Kidney glomerular epithelial cell (primary cell): Measurements from ENCODE around the gene DIS3L2.
"Not testable (repeated sequence)": the region's sequence is repeated elsewhere in the genome, so short reads cannot be mapped to it uniquely, and the experiment has no call there.

ENCODE experiments used
- DNase-seq: peaks from one replicate; lab custom pipeline; 2025; lab: John Stamatoyannopoulos, UW

The DIS3L2 gene

DNA sequence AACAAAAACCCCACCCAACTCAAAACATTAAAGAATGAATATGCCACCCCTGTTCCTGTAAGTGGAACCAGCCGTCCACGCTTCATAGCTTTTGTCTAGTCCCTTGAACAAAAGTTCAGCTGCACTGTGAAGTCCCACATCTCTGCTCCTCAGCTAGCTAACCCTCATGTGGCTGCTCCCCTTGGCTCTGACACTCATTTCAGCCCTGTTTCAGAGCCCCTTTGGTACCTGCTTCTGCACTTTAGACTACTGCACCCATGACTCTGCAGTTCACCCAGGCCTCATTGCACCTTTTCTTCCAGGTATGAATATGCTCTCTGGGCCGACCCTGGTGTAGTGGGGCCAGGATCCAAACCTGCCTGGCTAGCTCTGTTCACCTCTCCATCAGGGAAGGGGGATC, 155.3 kb downstream of the DIS3L2 start:
- no peak for DNase-seq

DNA sequence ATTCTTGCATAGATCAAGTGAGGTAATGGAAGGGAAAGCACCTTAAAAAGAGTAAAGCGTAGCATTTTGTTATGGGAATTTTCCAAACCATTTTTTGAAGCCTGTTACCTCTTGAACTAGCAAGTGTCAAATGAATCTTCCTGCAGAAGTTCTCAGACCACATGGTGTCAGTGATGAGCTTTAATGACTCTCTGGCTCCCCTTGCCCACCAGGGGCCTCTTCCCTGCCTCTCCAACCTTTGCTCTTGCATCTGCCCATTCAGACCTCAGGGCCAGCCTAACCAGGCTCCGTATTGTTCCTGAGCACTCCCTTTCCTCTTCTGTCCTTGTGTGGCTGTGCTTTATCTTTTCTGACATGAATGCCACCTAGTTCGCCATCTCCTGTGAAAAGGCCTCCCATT, 155.9 kb downstream of the DIS3L2 start:
- DNase-seq = no peak

DNA sequence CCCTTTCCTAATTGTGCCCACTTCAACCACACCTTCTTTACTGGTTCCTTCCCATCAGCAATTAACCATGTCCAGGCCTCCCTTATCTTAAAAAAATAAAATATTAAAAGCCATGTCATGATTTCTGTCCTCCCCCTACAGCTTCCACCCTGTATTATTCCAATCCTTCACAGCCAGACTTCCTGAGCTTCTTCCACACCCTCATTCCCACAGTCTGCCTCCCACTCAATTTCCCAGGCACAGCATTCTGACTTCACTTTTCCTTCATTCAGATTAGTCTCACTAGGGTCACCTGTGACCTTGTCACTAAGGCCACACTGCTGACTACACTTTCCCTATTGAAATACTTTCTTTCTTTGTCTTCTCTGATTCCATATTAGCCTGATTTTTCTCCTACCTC, 159.4 kb downstream of the DIS3L2 start:
- DNase-seq = peak; percentile 9

DNA sequence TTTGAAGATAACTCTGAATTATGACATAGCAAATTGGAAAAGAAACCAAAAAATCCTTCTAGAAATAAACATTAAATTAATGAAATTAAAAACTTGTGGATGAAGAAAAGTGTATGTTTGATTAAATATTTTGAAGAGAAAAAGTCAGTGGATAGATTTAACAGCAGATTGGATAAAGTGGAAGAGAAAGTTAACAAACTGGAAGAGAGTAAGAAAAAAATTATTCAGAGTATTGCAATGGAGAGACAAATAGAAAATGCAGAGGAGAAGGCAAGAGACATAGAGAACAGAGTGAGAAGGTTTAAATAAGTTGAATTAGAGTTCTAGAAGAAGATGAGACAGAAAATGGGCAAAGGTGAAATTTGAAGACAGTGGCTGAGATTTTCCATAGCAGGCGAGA, 162.8 kb downstream of the DIS3L2 start:
- DNase-seq = no peak

DNA sequence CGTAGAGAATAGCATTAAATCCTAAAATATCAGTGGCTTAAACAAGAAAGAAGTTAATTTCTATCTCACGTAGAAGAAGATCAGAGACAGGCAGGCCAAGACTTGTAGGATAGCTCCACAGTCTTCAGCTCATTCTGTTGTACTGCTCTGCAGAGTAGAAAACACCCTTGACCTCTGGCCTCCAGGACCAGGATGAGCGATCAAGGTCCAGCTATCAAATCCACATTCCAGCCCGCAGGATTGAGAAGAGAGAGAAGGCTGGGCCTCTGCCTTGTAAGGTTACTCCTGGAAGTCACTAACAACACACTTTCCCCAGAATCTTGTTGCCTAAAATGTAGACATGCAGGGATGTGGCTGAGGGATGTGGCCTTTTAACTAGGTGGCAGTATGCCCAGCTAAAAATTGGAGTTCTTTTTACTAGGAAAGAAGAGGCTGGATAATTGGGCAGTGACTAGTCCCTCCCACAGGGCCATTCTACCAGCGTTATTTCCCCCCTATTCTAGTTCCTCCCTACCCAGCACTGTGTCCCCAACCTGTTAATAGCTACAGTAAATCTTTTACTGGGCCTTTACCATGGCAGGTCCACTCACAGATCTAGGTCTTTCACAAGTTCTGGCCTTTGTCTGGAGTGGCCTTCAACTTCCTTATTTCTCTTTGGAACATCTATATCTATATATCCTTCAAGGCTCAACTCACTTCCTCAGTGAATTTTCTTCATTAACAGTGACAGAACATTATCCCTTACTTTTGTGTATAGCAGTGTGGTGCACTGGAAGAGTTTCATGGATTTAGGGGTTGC, 165.0 kb downstream of the DIS3L2 start:
- no peak for DNase-seq

DNA sequence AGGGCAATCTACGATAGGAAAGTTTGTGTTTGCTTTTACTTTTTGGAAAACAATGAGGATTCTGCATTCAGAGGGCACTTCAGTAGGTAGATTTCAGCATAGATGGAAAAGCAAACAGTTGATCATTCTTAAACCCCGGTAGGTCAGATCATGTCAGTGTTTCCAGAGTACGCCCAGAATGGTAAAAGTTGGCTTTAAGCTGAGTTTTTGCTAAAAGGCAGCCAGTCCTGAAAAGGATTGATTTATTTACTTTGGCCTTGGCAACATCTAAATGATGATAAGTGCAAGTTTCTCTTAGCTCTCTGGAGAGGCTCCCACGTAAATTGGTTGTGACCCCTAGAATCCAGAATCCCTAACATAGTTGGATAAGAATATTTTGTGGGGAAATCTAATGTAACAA, 168.0 kb downstream of the DIS3L2 start:
- DNase-seq = no peak

DNA sequence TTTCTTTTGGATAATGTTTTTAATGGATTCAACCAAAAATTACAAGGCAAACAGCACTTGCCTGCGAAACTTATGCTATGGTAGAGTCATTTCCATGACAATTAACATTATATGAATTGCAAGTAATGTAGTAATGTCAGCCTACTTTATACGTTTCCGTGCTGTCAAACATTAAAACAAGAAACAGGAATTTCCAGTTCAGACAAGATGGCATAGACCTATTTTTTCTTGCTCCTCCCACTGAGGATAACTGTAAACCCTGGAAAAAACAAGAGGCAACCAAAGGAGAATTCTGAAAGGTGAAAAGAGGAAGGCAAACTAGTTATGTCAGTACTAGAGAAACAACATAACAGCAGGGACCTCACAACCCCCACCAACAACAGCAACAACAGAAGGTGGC, 170.7 kb downstream of the DIS3L2 start:
- no peak for DNase-seq

DNA sequence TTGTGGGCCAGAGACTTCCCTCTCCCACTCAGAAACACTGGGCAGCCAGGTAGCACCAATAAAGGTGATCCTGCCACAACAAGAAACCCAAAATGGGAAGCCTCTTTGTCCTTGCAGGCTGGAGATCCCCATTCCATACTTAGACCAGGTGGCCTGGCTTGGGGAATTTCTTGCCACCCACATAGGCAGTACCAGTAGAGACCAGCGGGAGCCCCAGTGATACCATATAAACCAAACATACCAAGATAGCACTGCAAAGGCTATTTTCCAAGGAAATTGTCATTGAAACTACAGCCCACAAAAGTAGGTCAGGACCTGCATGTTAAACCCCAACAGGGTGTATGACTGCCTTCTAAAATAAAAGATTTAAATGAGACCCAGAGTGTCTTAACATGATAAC, 171.6 kb downstream of the DIS3L2 start:
- DNase-seq = no peak

DNA sequence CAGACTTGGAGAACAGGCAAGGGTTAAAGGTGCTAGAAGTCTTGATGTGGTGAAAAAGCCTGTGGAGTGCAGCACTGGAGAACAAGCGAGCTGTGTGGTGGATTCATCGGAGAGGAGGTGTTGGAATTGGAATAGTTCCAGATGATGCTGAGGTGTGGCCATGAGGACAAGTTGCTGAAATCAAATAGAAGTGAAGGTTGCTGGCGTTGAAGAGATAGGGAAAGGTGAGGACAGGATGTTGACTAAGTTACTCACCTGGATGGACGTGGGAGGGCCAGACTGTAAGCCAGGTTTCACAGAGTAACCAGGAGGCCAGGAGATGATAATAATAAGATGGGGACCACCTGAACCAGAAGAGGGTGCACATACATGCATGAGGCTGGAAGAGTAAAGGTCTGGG, 173.4 kb downstream of the DIS3L2 start:
- DNase-seq = no peak

DNA sequence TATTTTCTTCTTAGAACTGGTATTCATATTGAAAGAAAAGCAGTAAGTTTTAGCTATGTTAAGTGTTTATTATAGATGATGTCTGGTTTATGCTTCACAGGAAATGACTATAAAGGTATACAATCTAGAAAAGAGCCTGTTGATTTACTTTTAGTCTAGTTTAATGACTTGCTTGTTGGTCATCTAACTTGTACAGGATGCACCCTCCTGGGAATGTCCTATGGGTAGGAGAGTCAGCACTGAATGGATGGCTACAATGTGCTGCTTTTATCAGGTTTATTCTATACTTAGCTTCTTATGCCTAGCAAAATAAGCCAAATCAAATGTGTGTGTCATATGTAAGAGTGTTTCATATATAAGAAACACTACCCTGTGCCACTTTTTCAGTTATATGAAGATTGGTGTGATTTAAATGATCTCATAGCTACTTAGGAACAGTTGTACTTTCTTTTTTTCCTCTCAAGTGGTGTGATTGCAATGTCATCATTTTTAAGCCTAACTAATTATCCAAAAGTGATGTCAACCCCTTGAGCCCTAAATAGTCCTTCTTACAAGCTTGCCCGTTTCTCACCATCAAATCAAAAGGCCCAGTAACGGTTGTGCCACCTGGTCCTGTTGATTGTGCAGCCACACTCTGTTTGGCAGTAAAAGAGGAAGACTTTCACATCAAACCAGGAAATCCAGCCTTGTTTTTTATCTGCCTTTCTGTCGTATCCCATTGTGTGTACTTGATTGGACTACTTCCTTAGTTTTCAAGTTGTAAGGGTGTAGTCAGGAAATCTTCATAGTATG, 176.0 kb downstream of the DIS3L2 start:
- no peak for DNase-seq

DNA sequence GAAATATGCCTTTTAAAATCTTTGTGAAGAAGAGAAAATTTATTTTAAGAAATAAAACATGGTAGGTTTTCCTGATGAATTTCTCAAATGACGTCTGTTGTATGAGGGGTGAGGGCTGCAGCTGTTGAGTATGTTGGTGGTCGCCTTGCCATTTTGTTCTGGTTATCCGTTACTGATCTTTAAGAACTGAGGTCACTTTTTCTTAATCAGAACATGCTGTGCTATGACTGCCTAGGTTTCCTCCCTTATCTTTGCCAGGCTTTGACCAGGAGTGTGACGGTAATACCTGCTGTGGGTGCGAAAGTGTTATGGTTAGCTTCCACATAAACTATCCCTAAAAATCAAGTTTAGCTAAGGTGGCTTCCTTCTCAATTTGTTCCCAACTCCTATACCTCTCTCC, 176.9 kb downstream of the DIS3L2 start:
- DNase-seq = no peak

DNA sequence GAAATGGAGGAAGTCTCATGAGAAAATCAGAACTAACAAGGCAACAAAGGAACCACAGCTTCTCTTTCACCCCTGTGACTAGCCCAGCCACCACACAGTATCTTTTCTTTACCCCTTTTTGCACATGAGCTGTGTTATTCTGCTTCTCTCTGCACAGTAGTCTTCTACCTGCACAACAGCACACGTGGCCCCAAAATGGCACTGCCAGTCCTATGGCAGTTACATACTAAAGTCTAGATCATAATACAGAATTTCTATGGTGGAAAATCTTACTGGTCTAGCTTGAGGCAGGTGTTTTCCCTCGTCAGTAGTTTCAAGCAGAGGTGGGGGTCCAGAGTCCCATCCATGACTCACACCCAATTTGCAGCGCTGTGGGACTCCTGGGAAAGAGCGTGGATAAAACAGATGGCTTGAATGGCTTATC, 177.7 kb downstream of the DIS3L2 start:
- DNase-seq = no peak

DNA sequence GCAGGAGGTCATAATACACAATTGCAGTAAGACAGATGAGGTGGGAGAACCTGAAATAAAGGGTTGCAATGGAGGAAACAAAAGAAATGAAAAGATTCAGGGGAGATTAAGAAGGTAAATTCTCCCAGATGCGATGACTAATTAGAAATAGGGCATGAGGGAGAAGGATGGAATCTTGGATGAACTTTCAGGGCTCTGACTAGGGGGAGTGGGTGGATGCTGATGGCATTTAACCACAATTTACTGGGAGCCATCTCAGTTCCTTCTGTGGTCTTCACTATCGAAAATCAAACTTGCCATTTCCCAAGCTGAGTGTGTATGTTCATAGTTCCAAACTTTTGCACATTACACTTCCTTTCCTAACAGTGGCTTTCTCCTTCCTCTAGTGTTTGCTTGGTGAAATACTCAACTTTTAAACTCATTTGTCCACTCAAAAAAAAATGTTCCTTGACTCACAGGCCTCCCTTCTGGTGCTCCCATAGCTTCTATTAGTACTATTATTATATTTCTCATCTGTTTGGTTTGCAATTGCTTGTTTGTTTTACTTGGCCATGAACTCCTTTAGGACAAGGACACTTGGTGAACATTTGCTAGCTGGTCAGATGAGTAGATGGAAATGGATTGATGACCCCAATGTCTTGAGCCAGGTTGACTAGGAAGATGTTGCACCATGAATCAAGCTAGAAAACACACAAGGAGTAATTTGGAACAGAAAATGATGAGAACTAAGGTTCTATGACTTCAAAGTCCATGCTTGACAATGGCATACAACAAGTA, 178.5 kb downstream of the DIS3L2 start:
- DNase-seq = no peak

DNA sequence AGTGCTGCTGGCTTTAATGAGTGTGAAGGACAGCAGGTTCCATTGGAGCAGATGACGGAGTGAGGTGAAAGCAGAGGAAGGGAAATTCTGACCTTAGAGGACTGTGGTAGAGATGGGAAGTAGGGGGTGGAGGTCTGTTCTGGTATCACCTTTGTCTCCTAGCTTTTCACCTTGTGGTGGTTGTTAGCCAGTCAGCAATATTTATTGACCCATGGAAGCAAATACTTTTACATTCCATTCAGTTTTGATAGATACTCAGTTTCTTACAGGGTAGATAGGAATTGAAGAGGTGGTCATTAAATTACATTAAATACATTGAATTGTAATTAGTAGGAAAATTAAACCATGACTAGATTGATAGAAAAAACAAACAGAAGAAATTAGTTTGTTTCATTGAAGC, 180.1 kb downstream of the DIS3L2 start:
- DNase-seq = no peak

DNA sequence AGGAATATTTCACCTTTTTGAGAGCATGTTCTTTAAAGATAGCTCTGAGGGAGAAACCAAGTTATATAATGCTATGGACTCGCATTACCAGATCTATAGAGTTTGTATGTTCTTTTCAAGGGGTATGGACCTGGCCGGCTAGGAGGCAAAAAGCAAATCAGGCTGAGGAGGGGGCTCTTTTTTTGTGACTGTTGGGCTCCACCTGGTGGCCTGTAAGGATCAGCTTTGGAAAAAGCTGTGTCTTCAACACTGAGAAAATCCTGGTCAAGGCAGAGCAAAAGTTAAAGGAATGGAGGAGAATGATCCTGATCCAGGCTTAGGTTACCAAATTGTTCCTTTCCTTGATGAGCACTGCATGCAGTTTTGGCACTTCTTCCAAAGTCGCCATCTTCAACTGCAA, 180.5 kb downstream of the DIS3L2 start:
- peak; percentile 7 for DNase-seq

DNA sequence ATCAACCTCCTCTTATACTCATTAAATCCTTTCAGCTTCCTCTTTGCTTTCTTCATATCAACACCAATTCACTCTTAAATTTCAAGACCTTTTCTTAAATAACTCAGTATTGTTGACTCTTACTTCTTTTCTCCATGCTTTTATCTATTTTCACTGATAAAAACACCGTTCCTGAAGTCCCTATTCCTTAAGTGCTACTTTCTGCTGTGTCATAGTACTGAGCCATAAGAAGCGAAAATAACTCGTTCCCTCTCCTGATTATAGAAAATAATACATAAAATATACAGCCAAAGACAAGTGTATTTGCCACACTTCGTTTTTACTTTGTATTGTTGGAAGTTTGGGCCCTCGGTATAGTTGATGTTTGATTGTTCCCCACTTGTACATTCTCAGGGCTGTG, 181.0 kb downstream of the DIS3L2 start:
- no peak for DNase-seq

DNA sequence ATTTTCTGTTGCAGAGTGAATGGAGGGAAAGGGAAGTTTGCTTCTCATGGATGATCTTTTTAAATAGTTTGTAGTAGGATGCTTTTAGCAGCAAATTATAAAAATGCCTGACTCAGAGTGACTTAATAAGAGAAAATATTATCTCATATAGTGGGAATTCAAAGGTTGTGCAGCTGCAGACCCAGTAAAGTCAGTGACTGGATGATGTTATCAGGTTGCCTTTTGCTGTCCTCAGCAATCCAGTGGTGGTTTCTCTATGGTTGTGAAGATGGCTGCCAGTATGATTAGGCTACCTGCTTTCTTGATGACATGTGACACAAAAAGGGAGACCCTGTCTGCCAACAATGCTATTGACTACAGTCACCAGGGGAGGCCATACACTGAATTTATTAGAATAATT, 184.8 kb downstream of the DIS3L2 start:
- DNase-seq = no peak

DNA sequence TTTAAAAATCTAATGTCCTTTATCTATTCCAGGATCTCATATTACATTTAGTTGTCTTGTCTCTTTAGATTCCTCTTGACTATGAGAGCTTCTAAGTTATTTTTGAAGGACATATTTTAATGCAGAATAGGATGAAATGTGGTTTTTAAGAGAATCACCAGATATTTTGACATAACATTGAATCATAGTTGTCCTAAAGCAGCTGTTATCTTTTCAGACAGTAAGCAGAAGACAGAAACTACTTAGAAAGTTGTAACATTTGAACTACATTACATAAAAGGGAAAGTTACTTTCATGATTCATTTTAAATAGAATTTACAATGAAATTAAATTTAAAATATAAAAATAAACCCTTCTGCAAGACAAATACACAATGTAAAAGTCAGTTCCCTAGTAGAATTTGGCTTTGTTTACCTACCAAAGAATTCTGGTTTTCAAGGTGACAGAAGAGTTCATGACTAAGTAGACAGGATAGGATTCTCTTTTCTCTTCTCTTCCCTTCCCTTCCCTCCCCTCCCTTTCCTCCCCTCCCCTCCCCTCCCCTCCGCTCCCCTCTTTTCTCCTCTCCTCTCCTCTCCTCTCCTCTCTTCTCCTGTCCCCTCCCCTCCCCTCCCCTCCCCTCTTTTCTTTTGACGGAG, 186.0 kb downstream of the DIS3L2 start:
- no peak for DNase-seq

DNA sequence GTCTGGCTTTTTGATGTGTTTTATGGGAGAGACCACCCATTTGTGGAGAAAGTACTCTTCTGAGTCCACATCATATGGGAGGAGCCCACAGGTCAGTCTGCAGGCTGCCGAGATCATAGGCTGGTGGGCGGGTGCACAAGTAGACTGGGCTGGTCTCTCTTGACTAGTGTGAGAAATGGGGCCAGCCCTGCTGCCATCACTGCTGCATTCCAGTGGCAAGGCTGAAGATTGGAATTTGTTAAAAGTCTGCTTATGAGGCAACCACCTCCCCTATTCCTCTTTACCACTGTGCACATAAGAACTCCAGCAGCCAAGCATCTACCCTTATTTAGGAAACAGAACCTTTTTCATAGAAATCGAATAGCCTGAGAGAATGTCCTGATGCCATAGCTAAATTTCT, 200.7 kb downstream of the DIS3L2 start:
- no peak for DNase-seq

DNA sequence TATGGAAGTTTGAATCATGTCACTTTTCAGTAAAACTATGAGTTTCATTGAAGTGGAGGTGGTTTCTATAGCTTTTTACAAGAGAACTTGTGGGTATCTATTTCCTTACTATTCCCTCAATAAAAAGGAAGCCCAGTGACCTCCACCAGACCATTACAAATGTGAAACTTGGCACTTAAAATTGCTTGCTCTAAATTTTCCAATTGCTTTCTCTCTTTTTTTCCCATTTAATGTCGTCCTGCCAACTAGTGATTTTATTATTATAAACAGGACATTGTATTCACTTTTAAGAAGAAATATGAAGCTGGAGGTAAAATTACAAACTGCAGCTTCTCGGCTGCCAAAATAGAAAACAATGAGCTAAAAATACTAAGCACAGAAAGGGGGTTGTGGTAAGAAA, 208.9 kb downstream of the DIS3L2 start:
- no peak for DNase-seq

DNA sequence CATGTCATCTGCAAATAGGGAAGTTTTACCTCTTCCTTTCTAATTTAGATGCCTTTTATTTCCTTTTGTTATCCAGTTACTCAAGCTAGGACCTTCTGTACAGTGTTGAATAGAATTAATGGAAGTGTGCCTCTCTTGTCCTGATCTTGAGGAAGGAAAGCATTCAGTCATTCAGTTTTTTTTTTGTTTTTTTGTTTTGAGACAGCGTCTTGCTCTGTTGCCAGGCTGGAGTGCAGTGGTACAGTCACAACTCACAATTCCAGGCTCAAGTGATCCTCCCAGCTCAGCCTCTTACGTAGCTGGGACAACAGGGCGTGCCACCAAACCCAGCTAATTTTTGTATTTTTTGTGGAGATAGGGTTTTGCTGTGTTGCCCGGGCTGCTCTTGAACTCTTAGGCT, 213.1 kb downstream of the DIS3L2 start:
- DNase-seq = no peak

DNA sequence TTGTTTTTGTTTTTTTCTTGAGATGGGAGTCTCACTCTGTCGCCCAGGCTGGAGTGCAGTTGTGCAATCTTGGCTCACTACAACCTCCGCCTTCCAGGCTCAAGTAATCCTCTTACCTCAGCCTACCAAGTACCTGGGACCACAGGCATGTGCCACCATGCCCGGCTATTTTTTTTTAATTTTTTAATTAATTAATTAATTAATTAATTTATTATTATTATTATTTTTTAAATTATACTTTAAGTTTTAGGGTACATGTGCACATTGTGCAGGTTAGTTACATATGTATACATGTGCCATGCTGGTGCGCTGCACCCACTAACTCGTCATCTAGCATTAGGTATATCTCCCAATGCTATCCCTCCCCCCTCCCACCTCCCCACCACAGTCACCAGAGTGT, 215.1 kb downstream of the DIS3L2 start:
- not testable (repeated sequence) for DNase-seq
